Panc1 (cell line): Measurements from ENCODE around the gene WDR17.

Source experiments
- CTCF ChIP-seq: fragments of 450-650 bp; IDR thresholded peaks from 2 replicates; pipeline ENCODE4 v1.5.1; 2017; ENCODE audit warnings: mild to moderate bottlenecking
- POLR2AphosphoS5 ChIP-seq: IDR thresholded peaks from 2 replicates; pipeline ENCODE4 v1.6.1; 2012; ENCODE audit warnings: mild to moderate bottlenecking, low read depth, low read length, moderate library complexity
- REST ChIP-seq, 2 experiments: IDR thresholded peaks; 2 replicates each; pipeline ENCODE4 v1.6.1; 2011 to 2012; ENCODE audit warnings: low read depth in 2 of 2, control low read depth in 1 of 2, low read length in 1 of 2, mild to moderate bottlenecking in 1 of 2, moderate library complexity in 1 of 2; ENCODE audit not compliant: insufficient read depth in 1 of 2
- SIN3A ChIP-seq: IDR thresholded peaks from 2 replicates; pipeline ENCODE4 v1.6.1; 2012; ENCODE audit warnings: low read depth, mild to moderate bottlenecking, low read length, moderate library complexity, borderline replicate concordance; ENCODE audit not compliant: insufficient read depth
- TCF7L2 ChIP-seq: IDR thresholded peaks from 2 replicates; pipeline ENCODE4 v1.6.1; 2011; ENCODE audit warnings: mild to moderate bottlenecking, low read depth, low read length, inconsistent platforms

DNA sequence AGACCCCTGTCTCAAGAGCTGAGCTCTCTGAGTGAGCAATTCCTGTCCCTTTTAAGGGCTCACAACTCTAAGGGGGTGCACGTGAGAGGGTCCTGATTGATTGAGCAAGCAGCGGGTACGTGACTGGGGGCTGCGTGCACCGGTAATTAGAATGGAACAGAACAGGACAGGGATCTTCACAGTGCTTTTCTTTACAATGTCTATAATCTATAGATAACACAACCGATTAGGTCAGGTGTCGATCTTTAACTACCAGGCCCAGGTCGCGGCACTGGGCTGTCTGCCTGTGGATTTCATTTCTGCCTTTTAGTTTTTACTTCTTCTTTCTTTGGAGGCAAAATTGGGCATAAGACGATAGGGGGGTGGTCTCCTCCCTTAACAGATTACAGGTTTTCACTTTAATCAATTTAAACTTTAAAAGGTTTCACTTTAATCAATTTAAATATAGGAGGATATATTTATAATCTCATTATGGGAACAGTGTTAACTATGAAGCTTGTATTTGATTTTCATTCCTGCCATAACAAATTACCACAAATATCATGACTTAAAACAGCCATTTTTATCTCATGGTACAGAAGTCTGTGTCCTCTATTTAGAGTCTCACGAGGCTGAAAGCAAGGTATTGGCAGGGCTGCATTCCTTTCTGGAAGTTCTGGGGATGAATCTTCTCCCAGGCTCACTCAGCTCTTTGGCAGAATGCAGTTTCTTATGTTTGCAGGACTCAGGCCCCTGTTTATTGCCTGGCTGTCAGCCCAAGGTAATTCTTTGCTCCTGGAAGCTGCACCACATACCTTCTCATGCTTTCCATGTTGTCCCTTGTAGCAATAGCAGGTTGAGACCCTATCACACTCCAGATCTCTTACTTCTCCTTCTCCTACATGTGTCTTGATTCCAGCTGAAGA lies 124.5 kb downstream of the WDR17 start:
- TF ChIP-seq CTCF (no peak), REST (IDR thresholded peaks at IDR 0.05; ENCODE audit: insufficient read depth in 1 of 2, low read depth in 2 of 2, low read length in 1 of 2) (no peak), POLR2AphosphoS5 (no peak), TCF7L2 (no peak), SIN3A (no peak)
